T-cell (primary cell): ENCODE measurements around the gene NKTR. TPM values are rescaled to one million over a fixed set of nuclear protein-coding genes. Genes with fewer than 3 reads are reported as not detected.

Experiments
- ATAC-seq, 4 experiments: fragments of 200-7000 bp in 3 of 4; fragments of 150-1000 bp in 1 of 4; cut with Tn5 transposase; replicated peaks in 1 of 4; 1 replicate in 3 of 4; 2 replicates in 1 of 4; pipeline ENCODE4 v1.10.0; 2021; ENCODE audit warnings: moderate library complexity in 3 of 4, mild to moderate bottlenecking in 2 of 4, moderate number of reproducible peaks in 1 of 4
- CTCF ChIA-PET, 2 donors: fragments of 300-600 bp; sonication (Branson Sonifier 250); formaldehyde crosslinking; loops; one replicate each; lab custom pipeline; 2022; ENCODE audit warnings: antibody characterized with exemption in 2 of 2; lab: Charles Lee
- POLR2A ChIA-PET, 2 donors: fragments of 300-600 bp; sonication (Branson Sonifier 250); formaldehyde crosslinking; loops; one replicate each; lab custom pipeline; 2022; ENCODE audit warnings: antibody characterized with exemption in 2 of 2; lab: Charles Lee
- DNase-seq, 35 experiments: peaks; one replicate each; pipeline versions ENCODE4 v3.0.0 to v3.0.0-alpha.2; 2013 to 2023
- H3K27ac ChIP-seq: one replicate; pipeline ENCODE4 v1.5.1; 2013; ENCODE audit warnings: low read length
- H3K27me3 ChIP-seq, 2 experiments: replicated peaks in 1 of 2; 1 replicate in 1 of 2; 2 replicates in 1 of 2; pipeline versions ENCODE4 v1.6.1 to v1.7.0; 2013; ENCODE audit warnings: low read length in 1 of 2, mixed read lengths in 1 of 2; ENCODE audit not compliant: control insufficient read depth in 2 of 2, insufficient read depth in 2 of 2; ENCODE audit errors: extremely low read depth in 1 of 2
- H3K36me3 ChIP-seq, 2 donors: 1 replicate in 1 of 2; 2 replicates in 1 of 2; pipeline versions ENCODE4 v1.6.1 to v1.7.0; 2013; ENCODE audit warnings: low read length in 1 of 2; ENCODE audit not compliant: control insufficient read depth in 2 of 2, insufficient read depth in 1 of 2; ENCODE audit errors: extremely low read depth in 1 of 2
- H3K4me1 ChIP-seq, 2 experiments: 1 replicate in 1 of 2; 2 replicates in 1 of 2; pipeline versions ENCODE4 v1.6.1 to v1.7.0; 2013; ENCODE audit warnings: low read length in 2 of 2, mixed read lengths in 1 of 2; ENCODE audit not compliant: insufficient read depth in 2 of 2, control insufficient read depth in 1 of 2; ENCODE audit errors: extremely low read depth in 1 of 2
- H3K4me3 ChIP-seq, 2 donors: 1 replicate in 1 of 2; 2 replicates in 1 of 2; pipeline versions ENCODE4 v1.5.1 to v1.7.0; 2013; ENCODE audit warnings: mild to moderate bottlenecking in 2 of 2, low read length in 1 of 2, moderate library complexity in 1 of 2; ENCODE audit not compliant: control insufficient read depth in 1 of 2; ENCODE audit errors: extremely low read depth in 1 of 2
- H3K9me3 ChIP-seq: 2 replicates; pipeline ENCODE4 v1.7.0; 2013
- H3K27ac Mint-ChIP-seq, 2 donors: one replicate each; pipeline ENCODE4 v1.8.0; 2020 to 2021; ENCODE audit warnings: mild to moderate bottlenecking in 2 of 2, mixed read lengths in 2 of 2
- H3K27me3 Mint-ChIP-seq, 2 donors: one replicate each; pipeline ENCODE4 v1.8.0; 2021 to 2022; ENCODE audit warnings: mixed read lengths in 2 of 2
- H3K36me3 Mint-ChIP-seq: one replicate; pipeline ENCODE4 v1.8.0; 2021; ENCODE audit warnings: mixed read lengths
- H3K4me1 Mint-ChIP-seq, 3 donors: one replicate each; pipeline ENCODE4 v1.8.0; 2020 to 2022; ENCODE audit warnings: mixed read lengths in 3 of 3, mild to moderate bottlenecking in 1 of 3
- H3K4me3 Mint-ChIP-seq, 3 donors: one replicate each; pipeline ENCODE4 v1.8.0; 2020 to 2022; ENCODE audit warnings: mild to moderate bottlenecking in 3 of 3, mixed read lengths in 3 of 3, moderate library complexity in 3 of 3
- H3K9me3 Mint-ChIP-seq, 3 donors: one replicate each; pipeline ENCODE4 v1.8.0; 2020 to 2022; ENCODE audit warnings: mixed read lengths in 3 of 3
- WGBS: methylation state at CpG from one replicate; pipeline ENCODE4 v1.1.5; 2013; ENCODE audit warnings: missing lambda C conversion rate; ENCODE audit not compliant: insufficient coverage; 5-methylcytosine and 5-hydroxymethylcytosine counted together
- total RNA-seq, 35 experiments: library from RNA in 6 of 35; stranded (reverse) in 6 of 35; fragments of 120-200 nt in 1 of 35; gene quantifications; one replicate each; pipeline versions ENCODE4 v1.2.1 to v1.2.4 and lab custom pipeline; 2013 to 2026

Gene NKTR
- total RNA-seq, 5 donors from 2014 or later (not counting 1 experiment from before 2014, with no cell fraction given), result 185 to 252 (median 209) TPM

DNA sequence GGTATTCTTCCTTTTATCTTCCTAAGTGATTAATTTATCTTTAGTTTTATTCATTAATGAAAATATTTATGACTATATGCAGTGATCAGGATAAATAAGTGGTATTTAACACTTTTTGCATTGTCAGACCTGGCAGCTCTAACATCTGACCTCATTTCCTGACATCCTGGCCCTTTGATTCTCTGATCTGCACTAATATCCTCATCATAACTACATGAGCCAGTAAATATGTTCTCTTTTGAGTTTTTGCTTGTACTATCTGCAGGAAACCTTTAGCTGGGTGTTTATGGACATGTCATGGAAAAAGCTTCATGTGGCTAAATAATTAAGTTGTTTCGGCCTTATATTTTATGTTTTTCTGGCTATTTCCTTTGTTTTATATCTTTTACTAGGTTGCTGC, 10.5 kb downstream of the NKTR start:
- Mint-ChIP-seq H3K27me3 (no peaks in the 10 kb centered on the region), H3K4me1 (peaks cover 75 to 80% (median 79%) of the 10 kb centered on the region in 3 donors), H3K9me3 (no peaks in the 10 kb centered on the region), H3K36me3 (peaks cover 24% of the 10 kb centered on the region), H3K4me3 (peak overlapping the region in 1 of 3 donors; percentile 49), H3K27ac (peak overlapping the region; percentile 12 to 78)
- H3K27me3 ChIP-seq, result no peaks in the 10 kb centered on the region
- no CpG with 5 or more reads among the region's 1 CpG for WGBS
- DNase-seq (peak in 1 of 35 experiments; percentile 43), ATAC-seq (peak in 3 of 4 experiments; percentile 46 to 68 (median 47))
- peak overlapping the region; percentile 61 for H3K27ac ChIP-seq
- no peaks in the 10 kb centered on the region for H3K9me3 ChIP-seq
- H3K4me3 ChIP-seq, result no peak overlapping the region
- H3K36me3 ChIP-seq, result peaks cover 3 to 28% of the 10 kb centered on the region in 2 donors
- ChIA-PET CTCF (interaction anchor here in 1 of 2 donors (0.9 to 1.8 kb wide), 6 partner anchors 9 to 109 kb away, joined by 3 to 8 read pairs (median 4); partner anchors contain the start of genes NKTR, SS18L2 and VIPR1), POLR2A (interaction anchor here in 1 of 2 donors (1.0 kb wide), 3 partner anchors 10 to 21 kb away, joined by 3 read pairs; partner anchors contain the start of gene NKTR)
- peaks cover 18 to 19% of the 10 kb centered on the region in 2 experiments for H3K4me1 ChIP-seq

DNA sequence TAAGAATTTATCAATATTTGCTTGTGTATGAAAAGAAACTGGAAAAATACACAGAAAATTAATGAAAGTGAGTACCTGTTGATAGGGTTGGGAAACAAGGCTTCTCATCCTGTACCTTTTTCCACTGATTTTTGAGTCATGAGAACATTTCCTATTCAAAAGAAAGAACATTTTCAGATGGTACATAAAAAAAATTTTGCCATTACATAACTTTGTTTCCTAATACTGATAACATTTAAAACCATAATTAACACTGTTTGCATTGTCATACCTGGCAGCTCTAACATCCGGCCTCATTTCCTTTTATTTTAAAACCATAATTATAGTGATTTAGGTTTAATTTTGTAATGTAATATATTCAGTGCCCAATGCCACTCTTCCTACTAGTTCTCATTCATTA, 11.7 kb downstream of the NKTR start:
- peak overlapping the region; percentile 43 for H3K27ac ChIP-seq
- WGBS, result no CpG with 5 or more reads among the region's 1 CpG

GRCh38 chr3:42612928-42613327, 12.4 kb downstream of the NKTR start:
- Histone ChIP-seq H3K4me3 (no peak overlapping the region), H3K9me3 (no peaks in the 10 kb centered on the region), H3K27me3 (no peaks in the 10 kb centered on the region), H3K4me1 (peaks cover 14 to 18% of the 10 kb centered on the region in 2 experiments), H3K36me3 (peaks cover 5 to 18% of the 10 kb centered on the region in 2 donors), H3K27ac (no peak overlapping the region)
- H3K4me3 Mint-ChIP-seq, result no peak overlapping the region
- H3K36me3 Mint-ChIP-seq, result peaks cover 13% of the 10 kb centered on the region
- CTCF ChIA-PET, result interaction anchor here (0.5 to 2.5 kb wide), 13 partner anchors 10 to 647 kb away, joined by 3 to 12 read pairs (median 4); partner anchors contain the start of genes NKTR (in 1 of the 2), SEC22C (in 1 of the 2) and VIPR1 (in 1 of the 2)
- H3K27ac Mint-ChIP-seq, result peak overlapping the region; percentile 20 to 55
- POLR2A ChIA-PET, result interaction anchor here (1.1 to 2.6 kb wide), 3 partner anchors 10 to 32 kb away, joined by 3 to 12 read pairs (median 4); partner anchors contain the start of genes SEC22C (in 1 of the 2) and SS18L2 (in 1 of the 2)
- no peaks in the 10 kb centered on the region for H3K9me3 Mint-ChIP-seq
- peaks cover 71 to 80% (median 73%) of the 10 kb centered on the region in 3 donors for H3K4me1 Mint-ChIP-seq
- no peaks in the 10 kb centered on the region for H3K27me3 Mint-ChIP-seq
- WGBS, result no CpG with 5 or more reads among the region's 3 CpGs
- ATAC-seq (no peak), DNase-seq (no peak)

More for the DNA sequence above, 11.7 kb downstream of the NKTR start:
- peak overlapping the region; percentile 20 to 55 for H3K27ac Mint-ChIP-seq
- H3K9me3 Mint-ChIP-seq, result no peaks in the 10 kb centered on the region
- no peaks in the 10 kb centered on the region for H3K9me3 ChIP-seq
- H3K4me1 ChIP-seq, result peaks cover 16 to 18% of the 10 kb centered on the region in 2 experiments
- ATAC-seq (no peak), DNase-seq (no peak)
- peaks cover 3 to 21% of the 10 kb centered on the region in 2 donors for H3K36me3 ChIP-seq
- no peaks in the 10 kb centered on the region for H3K27me3 ChIP-seq
- H3K36me3 Mint-ChIP-seq, result peaks cover 19% of the 10 kb centered on the region
- peaks cover 76 to 82% (median 78%) of the 10 kb centered on the region in 3 donors for H3K4me1 Mint-ChIP-seq
- no peak overlapping the region for H3K4me3 Mint-ChIP-seq
- CTCF ChIA-PET, result interaction anchor here (1.0 to 2.5 kb wide), 6 partner anchors 9 to 110 kb away, joined by 3 to 12 read pairs (median 7); partner anchors contain the start of genes NKTR (in 1 of the 2), SEC22C (in 1 of the 2) and VIPR1 (in 1 of the 2)
- POLR2A ChIA-PET, result interaction anchor here (0.7 to 2.6 kb wide), 3 partner anchors 10 to 21 kb away, joined by 4 to 12 read pairs (median 4); partner anchors contain the start of gene SS18L2 (in 1 of the 2)
- H3K27me3 Mint-ChIP-seq, result no peaks in the 10 kb centered on the region
- no peak overlapping the region for H3K4me3 ChIP-seq

- DNase-seq (peak in 1 of 35 experiments; percentile 48), ATAC-seq (peak in 3 of 4 experiments; percentile 47 to 59 (median 58))
- ChIA-PET POLR2A (interaction anchor here (0.6 to 2.6 kb wide), 4 partner anchors 11 to 32 kb away, joined by 3 to 12 read pairs (median 3); partner anchors contain the start of genes SEC22C (in 1 of the 2) and SS18L2 (in 1 of the 2)), CTCF (interaction anchor here (0.5 to 2.5 kb wide), 14 partner anchors 10 to 647 kb away, joined by 3 to 12 read pairs (median 4); partner anchors contain the start of genes NKTR (in 1 of the 2), SEC22C (in 1 of the 2), SS18L2 (in 1 of the 2) and VIPR1 (in 1 of the 2))
- Mint-ChIP-seq H3K4me1 (peaks cover 68 to 76% (median 69%) of the 10 kb centered on the region in 3 donors), H3K36me3 (peaks cover 13% of the 10 kb centered on the region), H3K27me3 (no peaks in the 10 kb centered on the region), H3K27ac (peak overlapping the region; percentile 4 to 44), H3K4me3 (peak overlapping the region in 1 of 3 donors; percentile 3), H3K9me3 (no peaks in the 10 kb centered on the region)
- Histone ChIP-seq H3K27me3 (no peaks in the 10 kb centered on the region), H3K9me3 (no peaks in the 10 kb centered on the region), H3K36me3 (peaks cover 10 to 17% of the 10 kb centered on the region in 2 donors), H3K27ac (no peak overlapping the region), H3K4me1 (peaks cover 11 to 18% of the 10 kb centered on the region in 2 experiments), H3K4me3 (no peak overlapping the region)
- WGBS, result no CpG with 5 or more reads among the region's 2 CpGs
Observed at GRCh38 chr3:42613462-42613861, 13.0 kb downstream of the NKTR start.

DNA sequence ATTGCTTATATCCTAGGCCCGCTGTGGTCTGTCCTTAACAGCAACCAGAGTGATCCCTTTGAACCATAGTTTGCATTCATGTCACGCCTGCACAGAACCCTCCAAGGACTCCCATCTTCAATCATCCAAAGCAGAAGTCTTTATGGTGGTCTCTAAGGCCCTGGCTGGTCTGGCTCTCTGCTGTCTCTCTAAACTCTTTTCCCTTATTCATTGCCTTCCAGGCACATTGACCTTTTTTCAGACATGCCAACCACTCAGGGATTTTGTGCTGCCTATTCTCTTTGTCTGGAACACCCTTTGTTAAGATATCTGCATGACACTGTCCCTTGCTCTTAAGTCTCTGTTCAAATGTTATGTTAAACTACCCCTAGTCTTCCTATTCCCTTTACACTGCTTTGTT, 31.1 kb downstream of the NKTR start:
- H3K27ac Mint-ChIP-seq, result peak overlapping the region; percentile 21 to 50
- H3K4me3 Mint-ChIP-seq, result no peak overlapping the region
- Histone ChIP-seq H3K4me3 (no peak overlapping the region), H3K27me3 (no peaks in the 10 kb centered on the region), H3K36me3 (peaks cover 10 to 81% of the 10 kb centered on the region in 2 donors), H3K4me1 (no peaks in the 10 kb centered on the region), H3K9me3 (no peaks in the 10 kb centered on the region), H3K27ac (no peak overlapping the region)
- ChIA-PET CTCF (no interaction called here), POLR2A (no interaction called here)
- H3K36me3 Mint-ChIP-seq, result peaks cover 46% of the 10 kb centered on the region
- H3K4me1 Mint-ChIP-seq, result peaks cover 3 to 4% (median 4%) of the 10 kb centered on the region in 3 donors
- DNase-seq (no peak), ATAC-seq (no peak)
- 100% methylated on average over 2 of the region's 2 CpGs for WGBS
- H3K9me3 Mint-ChIP-seq, result no peaks in the 10 kb centered on the region
- H3K27me3 Mint-ChIP-seq, result no peaks in the 10 kb centered on the region

GRCh38 chr3:42632146-42632545, 31.7 kb downstream of the NKTR start:
- H3K27ac Mint-ChIP-seq, result no peak overlapping the region
- peaks cover 45% of the 10 kb centered on the region for H3K36me3 Mint-ChIP-seq
- no peaks in the 10 kb centered on the region for H3K9me3 Mint-ChIP-seq
- no peaks in the 10 kb centered on the region for H3K27me3 Mint-ChIP-seq
- H3K4me3 Mint-ChIP-seq, result no peak overlapping the region
- Histone ChIP-seq H3K9me3 (no peaks in the 10 kb centered on the region), H3K36me3 (peaks cover 10 to 85% of the 10 kb centered on the region in 2 donors), H3K4me3 (no peak overlapping the region), H3K27me3 (no peaks in the 10 kb centered on the region), H3K4me1 (no peaks in the 10 kb centered on the region), H3K27ac (no peak overlapping the region)
- WGBS, result no CpG with 5 or more reads among the region's 1 CpG
- ATAC-seq (no peak), DNase-seq (no peak)
- H3K4me1 Mint-ChIP-seq, result peaks cover 3 to 4% (median 3%) of the 10 kb centered on the region in 3 donors
- ChIA-PET POLR2A (no interaction called here), CTCF (no interaction called here)
